HepG2 (cell line): Measurements from ENCODE around the gene ZNF608. TPM values are rescaled to one million over a fixed set of nuclear protein-coding genes. Genes with fewer than 3 reads are reported as not detected.

ENCODE experiments used
- ATAC-seq: fragments of 200-7000 bp; cut with Tn5 transposase; 3 replicates; pipeline ENCODE4 v1.9.1; 2020; ENCODE audit warnings: mild to moderate bottlenecking, moderate library complexity
- BruUV-seq: library from RNA; stranded (reverse); fragments of 400-500 nt; replicated peaks from 2 replicates; lab custom pipeline; 2021; lab: Mats Ljungman, UMichigan
- CTCF ChIA-PET: fragments of 300-600 bp; formaldehyde crosslinking; extraction: SDS; loops from one replicate; lab custom pipeline; 2021; ENCODE audit warnings: low total read pairs, inconsistent platforms, low intra/inter-chr PET ratio; lab: Yijun Ruan, JAX
- POLR2A ChIA-PET: fragments of 350-600 bp; sonication (Branson Sonifier 250); formaldehyde crosslinking; loops from one replicate; lab custom pipeline; 2020; ENCODE audit warnings: antibody characterized with exemption, inconsistent platforms; lab: Yijun Ruan, JAX
- DNase-seq: peaks from one replicate; pipeline ENCODE4 v3.0.0-alpha.2; 2015; ENCODE audit warnings: low spot score
- FAIRE-seq: peaks from 3 replicates; lab custom pipeline; 2011; peaks lifted over from hg19 to GRCh38; lab: Jason Lieb, UNC
- H2AFZ ChIP-seq: one replicate; pipeline ENCODE4 v1.6.1; 2011; ENCODE audit warnings: low read length, inconsistent platforms
- H3K27ac ChIP-seq: fragments of 300-600 bp; 3 replicates; pipeline ENCODE4 v1.8.0; 2011; ENCODE audit warnings: mixed run types, mild to moderate bottlenecking, mixed read lengths, low read length, inconsistent platforms; ENCODE audit not compliant: insufficient read depth; ENCODE audit errors: extremely low read length
- H3K27me3 ChIP-seq, 2 experiments: fragments of 200-600 bp in 1 of 2; 2 replicates in 1 of 2; 3 replicates in 1 of 2; pipeline versions ENCODE4 v1.6.0 to v1.8.0; 2011; ENCODE audit warnings: low read length in 2 of 2, mild to moderate bottlenecking in 2 of 2, moderate library complexity in 2 of 2, inconsistent platforms in 1 of 2; ENCODE audit not compliant: insufficient read depth in 2 of 2, control insufficient read depth in 1 of 2
- H3K36me3 ChIP-seq, 2 experiments: fragments of 200-600 bp in 1 of 2; replicated peaks in 1 of 2; 2 replicates in 1 of 2; 3 replicates in 1 of 2; pipeline versions ENCODE4 v1.5.1 to v1.8.0; 2011; ENCODE audit warnings: low read length in 2 of 2, inconsistent platforms in 1 of 2; ENCODE audit not compliant: insufficient read depth in 2 of 2, control insufficient read depth in 1 of 2
- H3K4me1 ChIP-seq: 2 replicates; pipeline ENCODE4 v1.5.1; 2012; ENCODE audit warnings: low read length, inconsistent platforms; ENCODE audit not compliant: insufficient read depth
- H3K4me2 ChIP-seq: 2 replicates; pipeline ENCODE4 v1.6.0; 2011; ENCODE audit warnings: low read depth, low read length, inconsistent platforms
- H3K4me3 ChIP-seq, 3 experiments: fragments of 200-600 bp in 1 of 3; sonication (generic), shearing (Covaris generic) in 1 of 3; replicated peaks in 1 of 3; 2 replicates each; pipeline ENCODE4 v1.5.1; 2011 to 2016; ENCODE audit warnings: low read length in 3 of 3, inconsistent platforms in 2 of 3, low read depth in 2 of 3, mild to moderate bottlenecking in 2 of 3, control low read depth in 1 of 3, mixed read lengths in 1 of 3; ENCODE audit not compliant: insufficient read depth in 1 of 3
- H3K79me2 ChIP-seq: one replicate; pipeline ENCODE4 v1.6.1; 2011; ENCODE audit warnings: low read length, inconsistent platforms; ENCODE audit not compliant: insufficient read depth
- H3K9ac ChIP-seq: 2 replicates; pipeline ENCODE4 v1.6.0; 2011; ENCODE audit warnings: mild to moderate bottlenecking, low read depth, low read length, inconsistent platforms; ENCODE audit not compliant: insufficient read depth
- H3K9me3 ChIP-seq: 2 replicates; pipeline ENCODE4 v1.5.1; 2012; ENCODE audit warnings: mild to moderate bottlenecking, low read length
- H4K20me1 ChIP-seq: 2 replicates; pipeline ENCODE4 v1.6.0; 2011; ENCODE audit warnings: inconsistent platforms, mild to moderate bottlenecking, low read length, moderate library complexity; ENCODE audit not compliant: insufficient read depth
- CREB1 ChIP-seq, 2 experiments: fragments of 450-650 bp in 1 of 2; IDR thresholded peaks; 2 replicates each; pipeline ENCODE4 v1.6.1; 2016 to 2017; ENCODE audit warnings: control low read depth in 1 of 2, mild to moderate bottlenecking in 1 of 2, missing compliant biosample characterization in 1 of 2, missing genetic modification characterization in 1 of 2
- HNRNPK ChIP-seq: fragments of 200-400 bp; formaldehyde crosslinking; IDR thresholded peaks from 2 replicates; pipeline ENCODE4 v1.6.1; 2018; ENCODE audit warnings: low read length, low read depth, moderate library complexity, mild to moderate bottlenecking; ENCODE audit not compliant: poor library complexity, severe bottlenecking
- KDM6A ChIP-seq: IDR thresholded peaks from 2 replicates; pipeline ENCODE4 v1.6.1; 2016; ENCODE audit warnings: low read depth
- MIER3 ChIP-seq: IDR thresholded peaks from 2 replicates; pipeline ENCODE4 v1.6.1; 2016; ENCODE audit warnings: missing compliant biosample characterization, borderline replicate concordance
- RFXANK ChIP-seq: IDR thresholded peaks from 2 replicates; pipeline ENCODE4 v1.6.1; 2016
- TBX3 ChIP-seq: fragments of 450-650 bp; IDR thresholded peaks from 2 replicates; pipeline ENCODE4 v1.6.1; 2017; ENCODE audit warnings: antibody characterized with exemption, mild to moderate bottlenecking, inconsistent platforms, borderline replicate concordance
- XBP1 ChIP-seq: sonication (generic); formaldehyde crosslinking; IDR thresholded peaks from 2 replicates; pipeline ENCODE4 v1.5.0; 2020; ENCODE audit warnings: missing genetic modification reagents
- ZNF30 ChIP-seq: sonication (generic); formaldehyde crosslinking; IDR thresholded peaks from 2 replicates; pipeline ENCODE4 v1.5.0; 2020; ENCODE audit warnings: mild to moderate bottlenecking, missing genetic modification reagents
- ZNF549 ChIP-seq: sonication (generic); formaldehyde crosslinking; IDR thresholded peaks from 2 replicates; pipeline ENCODE4 v1.5.0; 2020; ENCODE audit warnings: missing genetic modification reagents
- ZNF644 ChIP-seq: IDR thresholded peaks from 2 replicates; pipeline ENCODE4 v1.6.1; 2016; ENCODE audit warnings: low read depth
- WGBS: methylation state at CpG from one replicate; pipeline ENCODE4 v1.1.6; 2017; ENCODE audit warnings: low lambda C conversion rate; 5-methylcytosine and 5-hydroxymethylcytosine counted together
- in situ Hi-C: cut with HindIII; loops from 2 replicates; pipeline ENCODE4 v1.10.0; 2017; ENCODE audit warnings: low pct_unique_long_range_greater_than_20kb; ENCODE audit not compliant: extremely low pct_ligation_motif_present
- intact Hi-C: fragments of 100-400 bp; cut with micrococcal nuclease; formaldehyde crosslinking; loops from one replicate; pipeline ENCODE4 v1.10.0; 2022; ENCODE audit not compliant: unreplicated experiment
- polyA plus RNA-seq, 8 experiments: library from polyadenylated mRNA; depleted of rRNA in 3 of 8; stranded (reverse) in 7 of 8; unstranded in 1 of 8; fragments of >200 nt; fragmentation: Illumina TruSeq in 4 of 8; extraction: Trizol in 4 of 8; gene quantifications; 2 replicates each; pipeline versions ENCODE4 v1.2.1 to v1.2.3, GENCODE V29; 2011 to 2016; ENCODE audit warnings: low read depth in 4 of 8, missing spikeins in 1 of 8, mixed read lengths in 1 of 8; ENCODE audit not compliant: insufficient read depth in 1 of 8
- total RNA-seq, 5 experiments: library from RNA; depleted of rRNA; stranded (reverse); fragments of >200 nt; fragmentation: Illumina TruSeq; extraction: Trizol; gene quantifications; 2 replicates each; pipeline ENCODE4 v1.2.3, GENCODE V29; 2016; ENCODE audit warnings: low read depth in 1 of 5
- TF ChIP-seq, protein P1 (sequence below), 2 experiments: IDR thresholded peaks; 2 replicates each; pipeline ENCODE4 v1.6.1; 2011 to 2012; ENCODE audit warnings: low read length in 2 of 2, borderline replicate concordance in 1 of 2, low read depth in 1 of 2, mild to moderate bottlenecking in 1 of 2, moderate library complexity in 1 of 2

Gene ZNF608
- total and polyA plus RNA-seq, 2 of the 13 experiments (the other 11 are each of a cell fraction or from before 2014, with no cell fraction given) = 0.66 to 0.91 TPM

DNA sequence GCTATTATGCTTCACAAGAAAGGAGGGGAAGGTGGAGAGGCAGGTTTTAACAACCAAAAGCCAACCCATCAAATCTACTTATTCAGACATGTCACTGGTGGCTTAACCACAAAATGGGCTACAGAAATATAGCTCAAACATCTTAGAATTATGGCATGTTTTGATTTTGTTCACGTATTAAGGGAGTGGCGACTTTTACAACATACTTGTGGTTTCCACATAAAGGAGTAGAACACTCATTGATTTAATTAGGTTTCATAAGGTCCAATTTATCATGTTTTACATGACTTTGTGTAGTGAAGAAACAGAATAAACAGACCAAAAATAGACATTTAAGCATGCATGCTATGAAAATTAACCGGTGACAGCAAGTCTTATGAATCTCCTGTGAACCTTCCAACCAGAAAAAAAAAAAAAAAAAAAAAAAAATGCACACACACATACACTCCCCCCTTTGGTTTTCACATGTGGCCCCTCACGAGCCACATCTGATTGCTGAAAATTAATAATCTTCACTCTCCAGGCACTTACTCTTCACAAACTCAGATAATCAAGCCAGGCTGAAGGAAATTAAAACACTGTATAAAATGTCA, 5.4 kb downstream of the ZNF608 start:
- ATAC-seq (no peak), FAIRE-seq (no peak), DNase-seq (no peak)
- ChIA-PET CTCF (no interaction called here), POLR2A (no interaction called here)
- Histone ChIP-seq H3K4me2 (no peak overlapping the region), H3K4me3 (no peak overlapping the region), H4K20me1 (no peaks in the 10 kb centered on the region), H3K27me3 (peaks cover 0 to 8% of the 10 kb centered on the region in 2 experiments; a peak in 1 of 5 replicates), H3K27ac (no peak overlapping the region), H3K4me1 (peaks cover 58% of the 10 kb centered on the region), H3K9me3 (no peaks in the 10 kb centered on the region), H3K9ac (no peak overlapping the region), H2AFZ (no peak overlapping the region), H3K36me3 (no peaks in the 10 kb centered on the region), H3K79me2 (no peaks in the 10 kb centered on the region)
- in situ Hi-C loops (no loop called here), intact Hi-C loops (no loop called here)
- WGBS = 50% methylated on average over 4 of the region's 4 CpGs
- TF ChIP-seq ZNF30 (CRISPR knock-in tag) (no peak), TBX3 (no peak), XBP1 (CRISPR knock-in tag) (no peak), RFXANK (no peak), KDM6A (CRISPR knock-in tag) (no peak), MIER3 (CRISPR knock-in tag) (no peak), CREB1 (IDR thresholded peaks at IDR 0.05) (no peak), CREB1 (CRISPR knock-in tag; IDR thresholded peaks at IDR 0.05) (no peak), ZNF549 (CRISPR knock-in tag) (no peak), HNRNPK (no peak), ZNF644 (no peak)
- TF ChIP-seq, protein P1, sequence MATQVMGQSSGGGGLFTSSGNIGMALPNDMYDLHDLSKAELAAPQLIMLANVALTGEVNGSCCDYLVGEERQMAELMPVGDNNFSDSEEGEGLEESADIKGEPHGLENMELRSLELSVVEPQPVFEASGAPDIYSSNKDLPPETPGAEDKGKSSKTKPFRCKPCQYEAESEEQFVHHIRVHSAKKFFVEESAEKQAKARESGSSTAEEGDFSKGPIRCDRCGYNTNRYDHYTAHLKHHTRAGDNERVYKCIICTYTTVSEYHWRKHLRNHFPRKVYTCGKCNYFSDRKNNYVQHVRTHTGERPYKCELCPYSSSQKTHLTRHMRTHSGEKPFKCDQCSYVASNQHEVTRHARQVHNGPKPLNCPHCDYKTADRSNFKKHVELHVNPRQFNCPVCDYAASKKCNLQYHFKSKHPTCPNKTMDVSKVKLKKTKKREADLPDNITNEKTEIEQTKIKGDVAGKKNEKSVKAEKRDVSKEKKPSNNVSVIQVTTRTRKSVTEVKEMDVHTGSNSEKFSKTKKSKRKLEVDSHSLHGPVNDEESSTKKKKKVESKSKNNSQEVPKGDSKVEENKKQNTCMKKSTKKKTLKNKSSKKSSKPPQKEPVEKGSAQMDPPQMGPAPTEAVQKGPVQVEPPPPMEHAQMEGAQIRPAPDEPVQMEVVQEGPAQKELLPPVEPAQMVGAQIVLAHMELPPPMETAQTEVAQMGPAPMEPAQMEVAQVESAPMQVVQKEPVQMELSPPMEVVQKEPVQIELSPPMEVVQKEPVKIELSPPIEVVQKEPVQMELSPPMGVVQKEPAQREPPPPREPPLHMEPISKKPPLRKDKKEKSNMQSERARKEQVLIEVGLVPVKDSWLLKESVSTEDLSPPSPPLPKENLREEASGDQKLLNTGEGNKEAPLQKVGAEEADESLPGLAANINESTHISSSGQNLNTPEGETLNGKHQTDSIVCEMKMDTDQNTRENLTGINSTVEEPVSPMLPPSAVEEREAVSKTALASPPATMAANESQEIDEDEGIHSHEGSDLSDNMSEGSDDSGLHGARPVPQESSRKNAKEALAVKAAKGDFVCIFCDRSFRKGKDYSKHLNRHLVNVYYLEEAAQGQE (IDR thresholded peaks at IDR 0.05; ENCODE audit: borderline replicate concordance in 1 of 2, low read depth in 1 of 2, low read length in 2 of 2) = no peak
- no TSS peak for BruUV-seq
